K562 (cell line): ENCODE measurements around the gene NBDY. TPM values are rescaled to one million over a fixed set of nuclear protein-coding genes. Genes with fewer than 3 reads are reported as not detected.

Experiments used
- ATAC-seq: fragments of 200-7000 bp; cut with Tn5 transposase; 3 replicates; pipeline ENCODE4 v1.9.1; 2020; ENCODE audit warnings: moderate library complexity
- BruUV-seq: library from RNA; stranded (reverse); fragments of 400-500 nt; replicated peaks from 2 replicates; lab custom pipeline; 2021; lab: Mats Ljungman, UMichigan
- CTCF ChIA-PET: fragments of 300-600 bp; formaldehyde crosslinking; extraction: SDS; loops from one replicate; lab custom pipeline; 2021; ENCODE audit warnings: low intra/inter-chr PET ratio; lab: Yijun Ruan, JAX
- POLR2A ChIA-PET: fragments of 300-600, 350-650 bp; sonication (Branson Sonifier 250); formaldehyde crosslinking; extraction: SDS; loops from one replicate; lab custom pipeline; 2021; ENCODE audit warnings: antibody characterized with exemption, inconsistent platforms; lab: Yijun Ruan, JAX
- DNase-seq, 4 experiments: peaks; one replicate each; pipeline versions ENCODE4 v3.0.0 to v3.0.0-alpha.2; 2011 to 2018; ENCODE audit warnings: low spot score in 3 of 4, mixed read lengths in 3 of 4; ENCODE audit errors: extremely low read depth in 1 of 4
- FAIRE-seq: peaks from 2 replicates; lab custom pipeline; 2011; peaks lifted over from hg19 to GRCh38; lab: Jason Lieb, UNC
- H2AFZ ChIP-seq: 2 replicates; pipeline ENCODE4 v1.6.0; 2011; ENCODE audit warnings: low read depth, low read length, control low read depth, inconsistent platforms
- H3K27ac ChIP-seq: fragments of 200-600 bp; 3 replicates; pipeline ENCODE4 v1.8.0; 2011; ENCODE audit warnings: low read depth, mild to moderate bottlenecking, control low read depth, inconsistent platforms, low read length, moderate library complexity, mixed read lengths; ENCODE audit errors: extremely low read depth
- H3K27me3 ChIP-seq, 2 experiments: fragments of 300-600 bp in 1 of 2; 2 replicates in 1 of 2; 3 replicates in 1 of 2; pipeline versions ENCODE4 v1.6.0 to v1.8.0; 2011; ENCODE audit warnings: inconsistent platforms in 2 of 2, low read length in 2 of 2, mild to moderate bottlenecking in 1 of 2, mixed read lengths in 1 of 2, moderate library complexity in 1 of 2; ENCODE audit not compliant: control insufficient read depth in 2 of 2, insufficient read depth in 2 of 2
- H3K36me3 ChIP-seq: fragments of 300-600 bp; 3 replicates; pipeline ENCODE4 v1.8.0; 2011; ENCODE audit warnings: mild to moderate bottlenecking, low read length, inconsistent platforms; ENCODE audit not compliant: control insufficient read depth, insufficient read depth
- H3K4me1 ChIP-seq, 2 experiments: fragments of 200-600 bp in 1 of 2; replicated peaks in 1 of 2; 2 replicates in 1 of 2; 3 replicates in 1 of 2; pipeline versions ENCODE4 v1.5.1 to v1.8.0; 2011; ENCODE audit warnings: inconsistent platforms in 2 of 2, low read length in 2 of 2, mild to moderate bottlenecking in 1 of 2, mixed read lengths in 1 of 2, moderate library complexity in 1 of 2; ENCODE audit not compliant: control insufficient read depth in 2 of 2, insufficient read depth in 2 of 2
- H3K4me2 ChIP-seq: 2 replicates; pipeline ENCODE4 v1.6.1; 2011; ENCODE audit warnings: low read length, control low read depth, inconsistent platforms, mixed read lengths; ENCODE audit not compliant: insufficient read depth
- H3K4me3 ChIP-seq: fragments of 200-600 bp; sonication (generic), shearing (Covaris generic); 2 replicates; pipeline ENCODE4 v1.5.1; 2016; ENCODE audit warnings: control low read depth, inconsistent platforms
- H3K79me2 ChIP-seq: fragments of 200-600 bp; 3 replicates; pipeline ENCODE4 v1.8.0; 2011; ENCODE audit warnings: low read length, inconsistent platforms; ENCODE audit not compliant: control insufficient read depth, insufficient read depth
- H3K9ac ChIP-seq, 2 experiments: 2 replicates each; pipeline versions ENCODE4 v1.6.0 to v1.6.1; 2011; ENCODE audit warnings: low read depth in 2 of 2, low read length in 2 of 2, control low read depth in 1 of 2, inconsistent platforms in 1 of 2, mild to moderate bottlenecking in 1 of 2, mixed read lengths in 1 of 2; ENCODE audit not compliant: insufficient read depth in 1 of 2
- H3K9me1 ChIP-seq: one replicate; pipeline ENCODE4 v1.6.0; 2011; ENCODE audit warnings: inconsistent platforms, mild to moderate bottlenecking, low read length, moderate library complexity; ENCODE audit not compliant: control insufficient read depth, insufficient read depth
- H3K9me3 ChIP-seq: replicated peaks from 2 replicates; pipeline ENCODE4 v1.5.1; 2011; ENCODE audit warnings: low read depth, low read length, inconsistent platforms; ENCODE audit not compliant: control insufficient read depth, insufficient read depth
- H4K20me1 ChIP-seq: replicated peaks from 2 replicates; pipeline ENCODE4 v1.6.1; 2011; ENCODE audit warnings: low read length, inconsistent platforms, mixed read lengths; ENCODE audit not compliant: control insufficient read depth, insufficient read depth
- BRCA1 ChIP-seq, 2 experiments: fragments of 450-650 bp in 1 of 2; sonication (generic) in 1 of 2; formaldehyde crosslinking in 1 of 2; IDR thresholded peaks; 2 replicates each; pipeline versions ENCODE4 v1.5.0 to v1.6.1; 2017 to 2020; ENCODE audit warnings: mild to moderate bottlenecking in 1 of 2, missing genetic modification reagents in 1 of 2
- FUS ChIP-seq: fragments of 200-400 bp; formaldehyde crosslinking; optimal IDR thresholded peaks from 2 replicates; pipeline ENCODE3; 2017; ENCODE audit warnings: low read depth, low read length
- KAT8 ChIP-seq: fragments of 450-650 bp; IDR thresholded peaks from 2 replicates; pipeline ENCODE4 v1.6.1; 2016; ENCODE audit warnings: low read depth, mild to moderate bottlenecking
- KDM4B ChIP-seq, 2 experiments: fragments of 450-650 bp in 1 of 2; sonication (generic) in 1 of 2; IDR thresholded peaks; 2 replicates each; pipeline ENCODE4 v1.6.1; 2016 to 2017; ENCODE audit warnings: borderline replicate concordance in 2 of 2, antibody characterized with exemption in 1 of 2, low read depth in 1 of 2, mild to moderate bottlenecking in 1 of 2
- SAP30 ChIP-seq: fragments of 200-600 bp; sonication (generic); IDR thresholded peaks from 2 replicates; pipeline ENCODE4 v1.6.1; 2012; ENCODE audit warnings: borderline replicate concordance, low read depth, mild to moderate bottlenecking, moderate library complexity, low read length, control low read depth, inconsistent platforms; ENCODE audit not compliant: insufficient read depth, poor library complexity, severe bottlenecking
- SETDB1 ChIP-seq: IDR thresholded peaks from one replicate; pipeline ENCODE4 v1.6.1; 2012; ENCODE audit warnings: low read length, control low read depth, inconsistent platforms
- TAF7 ChIP-seq: fragments of 450-650 bp; IDR thresholded peaks from 2 replicates; pipeline ENCODE4 v1.6.1; 2016; ENCODE audit warnings: missing genetic modification characterization, missing compliant biosample characterization
- WGBS: fragments of 100-300 bp; shearing (Covaris generic); methylation state at CpG from one replicate; pipeline ENCODE4 v1.1.6; 2016; ENCODE audit warnings: low coverage, mixed read lengths; ENCODE audit not compliant: insufficient coverage; ENCODE audit errors: missing lambda C conversion rate; 5-methylcytosine and 5-hydroxymethylcytosine counted together
- in situ Hi-C: fragments of 300-500 bp; cut with MboI; formaldehyde crosslinking; loops from 4 replicates; pipeline ENCODE4 v1.15.0; 2018; ENCODE audit warnings: inconsistent platforms, mixed read lengths
- intact Hi-C: fragments of 100-400 bp; cut with micrococcal nuclease; formaldehyde crosslinking; loops from 2 replicates; pipeline ENCODE4 v1.14.2; 2022
- polyA plus RNA-seq, 8 experiments: library from polyadenylated mRNA; depleted of rRNA in 4 of 8; stranded (reverse) in 5 of 8; unstranded in 3 of 8; fragments of >200 nt; fragmentation: Nextera tagmentation in 2 of 8; fragmentation: Illumina TruSeq in 1 of 8; extraction: Ambion mirVana in 2 of 8; extraction: Trizol in 1 of 8; gene quantifications; 2 replicates each; pipeline versions ENCODE4 v1.2.1 to v1.2.3, GENCODE V29; 2011 to 2014; ENCODE audit warnings: inconsistent platforms in 1 of 8, missing spikeins in 1 of 8
- total RNA-seq, 7 experiments: library from RNA; depleted of rRNA in 6 of 7; stranded (reverse); fragments of >200 nt in 6 of 7; fragmentation: Illumina TruSeq in 2 of 7; extraction: Trizol in 2 of 7; gene quantifications; 2 replicates each; pipeline versions ENCODE4 v1.2.1 to v1.2.3, GENCODE V29; 2011 to 2021; ENCODE audit warnings: low replicate concordance in 1 of 7
- TF ChIP-seq, protein P1 (sequence below): fragments of 450-650 bp; conservative IDR thresholded peaks from 2 replicates; pipeline ENCODE4 v1.6.1; 2016; ENCODE audit warnings: missing genetic modification characterization, low read depth, mild to moderate bottlenecking, missing compliant biosample characterization, moderate library complexity
- TF ChIP-seq, protein P2 (sequence below), 3 experiments: IDR thresholded peaks in 2 of 3; conservative IDR thresholded peaks in 1 of 3; 2 replicates each; pipeline ENCODE4 v1.5.1; 2011 to 2012; ENCODE audit warnings: low read length in 3 of 3, mild to moderate bottlenecking in 3 of 3, control low read depth in 2 of 3, improper control_type of control experiment in 1 of 3, inconsistent platforms in 1 of 3, low read depth in 1 of 3, mixed read lengths in 1 of 3, moderate library complexity in 1 of 3; ENCODE audit not compliant: insufficient read depth in 2 of 3
- TF ChIP-seq, protein P3 (sequence below): fragments of 200-800 bp; sonication (Bioruptor generic); IDR thresholded peaks from 2 replicates; pipeline ENCODE4 v1.6.1; 2017; ENCODE audit warnings: missing genetic modification characterization, missing compliant biosample characterization

NBDY gene
- total and polyA plus RNA-seq, 9 of the 15 experiments (the other 6 are each of a cell fraction or from before 2014, with no cell fraction given), result 1.00 to 24.7 (median 7.0) TPM

DNA sequence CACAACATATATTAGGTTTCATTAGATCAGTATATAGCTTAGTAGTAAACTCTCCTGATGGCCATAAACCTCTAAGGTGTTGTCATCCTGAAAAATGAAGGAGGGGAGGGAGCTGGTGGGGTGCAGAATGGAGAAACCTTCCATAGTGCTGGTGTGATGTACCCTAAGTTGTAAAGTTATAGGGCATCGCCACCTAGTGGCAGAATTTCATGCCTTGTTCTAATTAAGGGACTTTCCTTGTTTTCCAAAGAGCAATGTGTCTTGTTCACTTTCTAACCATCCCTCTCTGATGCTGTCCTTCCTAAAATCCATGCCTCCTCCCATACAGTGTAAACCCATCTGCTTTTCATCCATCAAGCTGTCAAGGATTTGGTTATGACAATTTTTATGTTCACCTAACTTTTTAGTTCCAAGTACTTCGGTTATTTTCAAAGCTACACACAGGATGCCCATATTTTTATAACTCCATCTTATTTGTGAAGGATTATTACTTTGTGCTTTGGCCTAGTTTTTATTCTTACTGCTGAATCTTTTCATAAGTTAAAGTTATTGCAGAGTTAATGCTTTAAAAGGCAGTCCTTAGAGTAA lies 4.5 kb downstream of the NBDY start (continued):
- TF ChIP-seq, protein P1, sequence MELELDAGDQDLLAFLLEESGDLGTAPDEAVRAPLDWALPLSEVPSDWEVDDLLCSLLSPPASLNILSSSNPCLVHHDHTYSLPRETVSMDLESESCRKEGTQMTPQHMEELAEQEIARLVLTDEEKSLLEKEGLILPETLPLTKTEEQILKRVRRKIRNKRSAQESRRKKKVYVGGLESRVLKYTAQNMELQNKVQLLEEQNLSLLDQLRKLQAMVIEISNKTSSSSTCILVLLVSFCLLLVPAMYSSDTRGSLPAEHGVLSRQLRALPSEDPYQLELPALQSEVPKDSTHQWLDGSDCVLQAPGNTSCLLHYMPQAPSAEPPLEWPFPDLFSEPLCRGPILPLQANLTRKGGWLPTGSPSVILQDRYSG (tag), result no peak
- TF ChIP-seq BRCA1 (IDR thresholded peaks at IDR 0.05), result no peak
- TF ChIP-seq BRCA1 (CRISPR knock-in tag; IDR thresholded peaks at IDR 0.05), result no peak
- TF ChIP-seq, protein P2, sequence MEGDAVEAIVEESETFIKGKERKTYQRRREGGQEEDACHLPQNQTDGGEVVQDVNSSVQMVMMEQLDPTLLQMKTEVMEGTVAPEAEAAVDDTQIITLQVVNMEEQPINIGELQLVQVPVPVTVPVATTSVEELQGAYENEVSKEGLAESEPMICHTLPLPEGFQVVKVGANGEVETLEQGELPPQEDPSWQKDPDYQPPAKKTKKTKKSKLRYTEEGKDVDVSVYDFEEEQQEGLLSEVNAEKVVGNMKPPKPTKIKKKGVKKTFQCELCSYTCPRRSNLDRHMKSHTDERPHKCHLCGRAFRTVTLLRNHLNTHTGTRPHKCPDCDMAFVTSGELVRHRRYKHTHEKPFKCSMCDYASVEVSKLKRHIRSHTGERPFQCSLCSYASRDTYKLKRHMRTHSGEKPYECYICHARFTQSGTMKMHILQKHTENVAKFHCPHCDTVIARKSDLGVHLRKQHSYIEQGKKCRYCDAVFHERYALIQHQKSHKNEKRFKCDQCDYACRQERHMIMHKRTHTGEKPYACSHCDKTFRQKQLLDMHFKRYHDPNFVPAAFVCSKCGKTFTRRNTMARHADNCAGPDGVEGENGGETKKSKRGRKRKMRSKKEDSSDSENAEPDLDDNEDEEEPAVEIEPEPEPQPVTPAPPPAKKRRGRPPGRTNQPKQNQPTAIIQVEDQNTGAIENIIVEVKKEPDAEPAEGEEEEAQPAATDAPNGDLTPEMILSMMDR (IDR thresholded peaks at IDR 0.05 in 2 of 3, conservative IDR thresholded peaks at IDR 0.05 in 1 of 3; ENCODE audit: insufficient read depth in 2 of 3, low read depth in 1 of 3, low read length in 3 of 3), result peak; percentile 30 to 62 (median 48); a peak in 5 of 6 replicates
- TF ChIP-seq KAT8, result no peak
- TF ChIP-seq, all 486 proteins: peak for 3

DNA sequence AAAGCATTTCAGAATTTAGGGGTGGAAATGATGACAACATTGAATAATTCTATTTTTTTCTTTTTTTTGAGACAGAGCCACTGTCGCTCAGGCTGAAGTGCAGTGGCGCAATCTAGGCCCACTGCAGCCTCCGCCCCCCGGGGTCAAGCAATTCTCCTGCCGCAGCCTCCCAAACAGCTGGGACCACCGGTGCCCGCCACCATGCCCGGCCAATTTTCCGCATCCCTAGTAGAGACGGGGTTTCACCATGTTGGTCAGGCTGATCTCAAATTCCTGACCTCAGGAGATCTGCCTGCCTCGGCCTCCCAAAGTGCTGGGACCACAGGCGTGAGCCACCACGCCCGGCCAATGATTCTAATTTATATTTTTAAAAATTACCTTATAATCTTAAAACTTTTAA lies 7.2 kb downstream of the NBDY start:
- Histone ChIP-seq H3K9me1 (no peaks in the 10 kb centered on the region), H4K20me1 (no peaks in the 10 kb centered on the region), H3K9me3 (no peaks in the 10 kb centered on the region), H3K79me2 (no peaks in the 10 kb centered on the region), H3K4me3 (no peak overlapping the region), H3K36me3 (no peaks in the 10 kb centered on the region), H3K4me2 (no peak overlapping the region), H3K27ac (no peak overlapping the region), H3K9ac (no peak overlapping the region), H3K27me3 (no peaks in the 10 kb centered on the region), H2AFZ (no peak overlapping the region), H3K4me1 (no peaks in the 10 kb centered on the region)
- no TSS peak for BruUV-seq
- 35% methylated on average over 6 of the region's 14 CpGs for WGBS
- ATAC-seq (no peak), FAIRE-seq (no peak), DNase-seq (no peak)
- CTCF ChIA-PET, result no interaction called here
- intact Hi-C loops, result no loop called here
- in situ Hi-C loops, result loop anchor here (25.0 kb wide), 1 partner anchor 1599 kb away; no protein-coding TSS in a partner anchor
- POLR2A ChIA-PET, result no interaction called here
- no peak for TF ChIP-seq TAF7 (tag)
- TF ChIP-seq FUS, result no peak
- TF ChIP-seq SAP30, result no peak
- TF ChIP-seq KDM4B (IDR thresholded peaks at IDR 0.05; ENCODE audit: borderline replicate concordance in 2 of 2, low read depth in 1 of 2), result no peak
- no peak for TF ChIP-seq SETDB1
- TF ChIP-seq, protein P3, sequence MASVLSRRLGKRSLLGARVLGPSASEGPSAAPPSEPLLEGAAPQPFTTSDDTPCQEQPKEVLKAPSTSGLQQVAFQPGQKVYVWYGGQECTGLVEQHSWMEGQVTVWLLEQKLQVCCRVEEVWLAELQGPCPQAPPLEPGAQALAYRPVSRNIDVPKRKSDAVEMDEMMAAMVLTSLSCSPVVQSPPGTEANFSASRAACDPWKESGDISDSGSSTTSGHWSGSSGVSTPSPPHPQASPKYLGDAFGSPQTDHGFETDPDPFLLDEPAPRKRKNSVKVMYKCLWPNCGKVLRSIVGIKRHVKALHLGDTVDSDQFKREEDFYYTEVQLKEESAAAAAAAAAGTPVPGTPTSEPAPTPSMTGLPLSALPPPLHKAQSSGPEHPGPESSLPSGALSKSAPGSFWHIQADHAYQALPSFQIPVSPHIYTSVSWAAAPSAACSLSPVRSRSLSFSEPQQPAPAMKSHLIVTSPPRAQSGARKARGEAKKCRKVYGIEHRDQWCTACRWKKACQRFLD (CRISPR knock-in tag), result no peak
